Glomerular visceral epithelial cell (primary cell): ENCODE data around the gene ZNF407.

ENCODE experiments used
- DNase-seq: peaks from one replicate; pipeline ENCODE4 v3.0.0-alpha.2; 2016; ENCODE audit errors: extremely low spot score

Gene ZNF407

GRCh38 chr18:74878267-74878666 lies 280.6 kb downstream of the ZNF407 start:
- DNase-seq = no peak

- no peak for DNase-seq
Measured at GRCh38 chr18:74880706-74881278, 283.1 kb downstream of the ZNF407 start.

GRCh38 chr18:74892066-74892627 lies 294.5 kb downstream of the ZNF407 start:
- DNase-seq = no peak

GRCh38 chr18:74895686-74896085 lies 298.0 kb downstream of the ZNF407 start:
- DNase-seq = peak; percentile 37

- peak; percentile 49 for DNase-seq
Measured at GRCh38 chr18:74896390-74896991, 298.8 kb downstream of the ZNF407 start.

- peak; percentile 27 for DNase-seq
Measured at GRCh38 chr18:74897971-74898657, 300.4 kb downstream of the ZNF407 start.

- peak; percentile 84 for DNase-seq
Measured at GRCh38 chr18:74898965-74899364, 301.3 kb downstream of the ZNF407 start.

GRCh38 chr18:74899554-74899953 lies 301.9 kb downstream of the ZNF407 start:
- DNase-seq = peak; percentile 38

GRCh38 chr18:74901362-74902146 lies 303.9 kb downstream of the ZNF407 start:
- DNase-seq = no peak

GRCh38 chr18:74902147-74902455 lies 304.4 kb downstream of the ZNF407 start:
- no peak for DNase-seq

- DNase-seq = no peak
Measured at GRCh38 chr18:74905247-74905646, 307.6 kb downstream of the ZNF407 start.

GRCh38 chr18:74906184-74906583 lies 308.5 kb downstream of the ZNF407 start:
- DNase-seq = no peak

GRCh38 chr18:74914052-74914591 lies 316.5 kb downstream of the ZNF407 start:
- DNase-seq = no peak

GRCh38 chr18:74914648-74915047 lies 317.0 kb downstream of the ZNF407 start:
- DNase-seq = no peak

GRCh38 chr18:74916773-74917393 lies 319.2 kb downstream of the ZNF407 start:
- DNase-seq = no peak

GRCh38 chr18:74918276-74918790 lies 320.7 kb downstream of the ZNF407 start:
- DNase-seq = no peak

- DNase-seq = no peak
Measured at GRCh38 chr18:74921057-74921820, 323.6 kb downstream of the ZNF407 start.

- no peak for DNase-seq
Measured at GRCh38 chr18:74926051-74926450, 328.4 kb downstream of the ZNF407 start.

GRCh38 chr18:74928194-74928968 lies 330.7 kb downstream of the ZNF407 start:
- no peak for DNase-seq

GRCh38 chr18:74929110-74929509 lies 331.4 kb downstream of the ZNF407 start:
- DNase-seq = no peak
